IMR-90 (cell line): ENCODE measurements around the gene ACVRL1.

ENCODE experiments used
- BHLHE40 ChIP-seq: fragments of 150-350 bp; IDR thresholded peaks from 2 replicates; pipeline ENCODE4 v1.6.1; 2016; ENCODE audit warnings: mild to moderate bottlenecking, low read depth, low read length
- CEBPB ChIP-seq: IDR thresholded peaks from 2 replicates; pipeline ENCODE4 v1.6.1; 2012; ENCODE audit warnings: low read depth, low read length, improper control_type of control experiment
- CHD1 ChIP-seq: IDR thresholded peaks from 2 replicates; pipeline ENCODE4 v1.6.1; 2012; ENCODE audit warnings: low read depth, low read length, improper control_type of control experiment
- CTCF ChIP-seq: conservative IDR thresholded peaks from 2 replicates; pipeline ENCODE4 v1.5.1; 2012; ENCODE audit warnings: mild to moderate bottlenecking, low read depth, low read length, improper control_type of control experiment
- FOS ChIP-seq: fragments of 150-350 bp; IDR thresholded peaks from 2 replicates; pipeline ENCODE4 v1.6.1; 2016; ENCODE audit warnings: low read depth, low read length
- MAZ ChIP-seq: IDR thresholded peaks from 2 replicates; pipeline ENCODE4 v1.6.1; 2012; ENCODE audit warnings: low read depth, mild to moderate bottlenecking, low read length, improper control_type of control experiment, moderate library complexity, borderline replicate concordance
- MXI1 ChIP-seq: IDR thresholded peaks from 2 replicates; pipeline ENCODE4 v1.6.1; 2012; ENCODE audit warnings: low read depth, mild to moderate bottlenecking, low read length, moderate library complexity, borderline replicate concordance
- POLR2A ChIP-seq: IDR thresholded peaks from 2 replicates; pipeline ENCODE4 v1.6.1; 2012; ENCODE audit warnings: mild to moderate bottlenecking, low read depth, low read length
- RAD21 ChIP-seq: IDR thresholded peaks from 2 replicates; pipeline ENCODE4 v1.6.1; 2012; ENCODE audit warnings: low read length, improper control_type of control experiment
- RCOR1 ChIP-seq: IDR thresholded peaks from 2 replicates; pipeline ENCODE4 v1.6.1; 2012; ENCODE audit warnings: mild to moderate bottlenecking, low read length, improper control_type of control experiment; ENCODE audit not compliant: insufficient replicate concordance
- RFX5 ChIP-seq: IDR thresholded peaks from 2 replicates; pipeline ENCODE4 v1.8.0; 2012; ENCODE audit warnings: low read depth, mild to moderate bottlenecking, low read length, moderate library complexity
- SMC3 ChIP-seq: fragments of 150-350 bp; IDR thresholded peaks from 2 replicates; pipeline ENCODE4 v1.6.1; 2016; ENCODE audit warnings: low read depth, mild to moderate bottlenecking, antibody characterized with exemption, low read length, moderate library complexity
- USF2 ChIP-seq: fragments of 150-350 bp; IDR thresholded peaks from 2 replicates; pipeline ENCODE4 v1.6.1; 2017; ENCODE audit warnings: mild to moderate bottlenecking, antibody characterized with exemption, low read length, low read depth
- TF ChIP-seq, protein P1 (sequence below): fragments of 150-350 bp; IDR thresholded peaks from 2 replicates; pipeline ENCODE4 v1.6.1; 2016; ENCODE audit warnings: low read depth, mild to moderate bottlenecking, low read length, moderate library complexity, borderline replicate concordance

DNA sequence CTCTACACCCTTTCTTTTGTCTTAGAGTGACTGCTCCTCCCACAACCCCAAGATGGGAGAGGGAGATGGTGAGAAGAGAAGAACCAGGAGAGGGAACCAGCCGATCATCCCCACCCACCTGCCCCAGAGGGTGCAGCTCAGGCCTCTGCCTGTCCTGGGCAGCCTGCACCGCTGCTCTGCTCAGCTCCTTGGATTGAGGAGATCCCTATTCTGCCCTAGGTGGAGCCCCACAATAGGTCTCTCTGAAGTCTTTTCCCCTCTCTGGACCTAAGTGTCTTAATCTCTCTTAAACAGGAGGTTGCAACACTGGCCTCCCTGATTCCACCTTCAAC is 17.2 kb upstream of the ACVRL1 start:
- TF ChIP-seq FOS (no peak), USF2 (no peak), CTCF (no peak), MXI1 (no peak), CEBPB (no peak), POLR2A (no peak), RCOR1 (no peak), RAD21 (no peak), RFX5 (no peak), CHD1 (no peak), MAZ (no peak), BHLHE40 (no peak), SMC3 (no peak)
- TF ChIP-seq, protein P1, sequence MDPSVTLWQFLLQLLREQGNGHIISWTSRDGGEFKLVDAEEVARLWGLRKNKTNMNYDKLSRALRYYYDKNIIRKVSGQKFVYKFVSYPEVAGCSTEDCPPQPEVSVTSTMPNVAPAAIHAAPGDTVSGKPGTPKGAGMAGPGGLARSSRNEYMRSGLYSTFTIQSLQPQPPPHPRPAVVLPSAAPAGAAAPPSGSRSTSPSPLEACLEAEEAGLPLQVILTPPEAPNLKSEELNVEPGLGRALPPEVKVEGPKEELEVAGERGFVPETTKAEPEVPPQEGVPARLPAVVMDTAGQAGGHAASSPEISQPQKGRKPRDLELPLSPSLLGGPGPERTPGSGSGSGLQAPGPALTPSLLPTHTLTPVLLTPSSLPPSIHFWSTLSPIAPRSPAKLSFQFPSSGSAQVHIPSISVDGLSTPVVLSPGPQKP = no peak
